Fibroblast of lung (primary cell): ENCODE results near the gene CABLES1. TPM values are rescaled to one million over a fixed set of nuclear protein-coding genes. Genes with fewer than 3 reads are reported as not detected.

Experiments used
- DNase-seq, 2 donors: peaks; one replicate each; pipeline versions ENCODE4 v3.0.0 to v3.0.0-alpha.2; 2010; ENCODE audit warnings: low read depth in 2 of 2
- H2AFZ ChIP-seq: 2 replicates; pipeline ENCODE4 v1.5.1; 2012; ENCODE audit warnings: low read length, control low read depth, inconsistent platforms
- H3K27ac ChIP-seq: 2 replicates; pipeline ENCODE4 v1.5.1; 2011; ENCODE audit warnings: low read length, control low read depth; ENCODE audit not compliant: insufficient read depth
- H3K27me3 ChIP-seq: 2 replicates; pipeline ENCODE4 v1.5.1; 2011; ENCODE audit warnings: mild to moderate bottlenecking, low read length; ENCODE audit not compliant: control insufficient read depth, insufficient read depth
- H3K36me3 ChIP-seq: 2 replicates; pipeline ENCODE4 v1.5.1; 2011; ENCODE audit warnings: low read length; ENCODE audit not compliant: control insufficient read depth, insufficient read depth
- H3K4me1 ChIP-seq: 2 replicates; pipeline ENCODE4 v1.5.1; 2011; ENCODE audit warnings: low read length; ENCODE audit not compliant: control insufficient read depth, insufficient read depth; ENCODE audit errors: extremely low read depth
- H3K4me2 ChIP-seq: 2 replicates; pipeline ENCODE4 v1.5.1; 2011; ENCODE audit warnings: low read length, control low read depth; ENCODE audit not compliant: insufficient read depth; ENCODE audit errors: extremely low read depth
- H3K4me3 ChIP-seq, 4 experiments: fragments of 200-600 bp in 1 of 4; sonication (generic) in 1 of 4; replicated peaks in 1 of 4; 2 replicates each; pipeline ENCODE4 v1.5.1; 2011 to 2016; ENCODE audit warnings: low read length in 4 of 4, low read depth in 3 of 4, mild to moderate bottlenecking in 3 of 4, control low read depth in 2 of 4, inconsistent platforms in 1 of 4, mixed read lengths in 1 of 4; ENCODE audit not compliant: insufficient read depth in 1 of 4; ENCODE audit errors: control extremely low read depth in 1 of 4
- H3K79me2 ChIP-seq: 2 replicates; pipeline ENCODE4 v1.5.1; 2012; ENCODE audit warnings: mild to moderate bottlenecking, low read length, inconsistent platforms; ENCODE audit not compliant: control insufficient read depth, insufficient read depth
- H3K9ac ChIP-seq: 2 replicates; pipeline ENCODE4 v1.5.1; 2011; ENCODE audit warnings: mild to moderate bottlenecking, low read length, control low read depth; ENCODE audit not compliant: insufficient read depth
- H3K9me3 ChIP-seq: 2 replicates; pipeline ENCODE4 v1.5.1; 2012; ENCODE audit warnings: low read depth, low read length; ENCODE audit not compliant: control insufficient read depth, insufficient read depth
- H4K20me1 ChIP-seq: 2 replicates; pipeline ENCODE4 v1.5.1; 2011; ENCODE audit warnings: low read length; ENCODE audit not compliant: control insufficient read depth, insufficient read depth; ENCODE audit errors: extremely low read depth
- CTCF ChIP-seq, 2 donors: IDR thresholded peaks in 1 of 2; conservative IDR thresholded peaks in 1 of 2; 1 replicate in 1 of 2; 2 replicates in 1 of 2; pipeline ENCODE4 v1.5.1; 2011 to 2012; ENCODE audit warnings: low read length in 2 of 2, control low read depth in 1 of 2, inconsistent platforms in 1 of 2, low read depth in 1 of 2, mild to moderate bottlenecking in 1 of 2
- EZH2 ChIP-seq: IDR thresholded peaks from 2 replicates; pipeline ENCODE4 v1.5.1; 2012; ENCODE audit warnings: low read length, control low read depth, mild to moderate bottlenecking; ENCODE audit errors: missing control alignments
- polyA plus RNA-seq, 2 donors: library from polyadenylated mRNA; depleted of rRNA in 1 of 2; stranded (reverse) in 1 of 2; unstranded in 1 of 2; fragments of >200 nt; gene quantifications; 2 replicates each; pipeline ENCODE4 v1.2.1, GENCODE V29; 2011 to 2012; ENCODE audit warnings: missing spikeins in 1 of 2
- total RNA-seq: library from RNA; depleted of rRNA; stranded (reverse); fragments of >200 nt; gene quantifications from 2 replicates; pipeline ENCODE4 v1.2.1, GENCODE V29; 2014

The CABLES1 gene
- total and polyA plus RNA-seq, 2 donors (not counting 1 experiment from before 2014, with no cell fraction given): 5.1 to 11.4 TPM

- no peaks in the 10 kb centered on the region for H3K4me1 ChIP-seq
- TF ChIP-seq EZH2 (no peak), CTCF (conservative IDR thresholded peaks at IDR 0.05 in 1 of 2, IDR thresholded peaks at IDR 0.05 in 1 of 2; ENCODE audit: low read depth in 1 of 2, low read length in 2 of 2) (no peak)
- no peak overlapping the region for H3K4me2 ChIP-seq
- H3K27ac ChIP-seq: no peak overlapping the region
- H2AFZ ChIP-seq: no peak overlapping the region
- no peaks in the 10 kb centered on the region for H3K36me3 ChIP-seq
- no peaks in the 10 kb centered on the region for H4K20me1 ChIP-seq
- no peaks in the 10 kb centered on the region for H3K9me3 ChIP-seq
- H3K4me3 ChIP-seq: no peak overlapping the region
- no peaks in the 10 kb centered on the region for H3K79me2 ChIP-seq
- no peak overlapping the region for H3K9ac ChIP-seq
- no peaks in the 10 kb centered on the region for H3K27me3 ChIP-seq
- DNase-seq: no peak
These were observed 110.2 kb downstream of the CABLES1 start for GRCh38 chr18:23245461-23245860.

- no peak overlapping the region for H3K27ac ChIP-seq
- no peak overlapping the region for H3K4me3 ChIP-seq
- H3K36me3 ChIP-seq: no peaks in the 10 kb centered on the region
- H3K9ac ChIP-seq: no peak overlapping the region
- H3K4me2 ChIP-seq: no peak overlapping the region
- H3K79me2 ChIP-seq: no peaks in the 10 kb centered on the region
- no peak for DNase-seq
- H3K27me3 ChIP-seq: no peaks in the 10 kb centered on the region
- no peaks in the 10 kb centered on the region for H3K4me1 ChIP-seq
- TF ChIP-seq CTCF (conservative IDR thresholded peaks at IDR 0.05 in 1 of 2, IDR thresholded peaks at IDR 0.05 in 1 of 2; ENCODE audit: low read depth in 1 of 2, low read length in 2 of 2): no peak
- TF ChIP-seq EZH2: no peak
- no peaks in the 10 kb centered on the region for H4K20me1 ChIP-seq
- no peaks in the 10 kb centered on the region for H3K9me3 ChIP-seq
- no peak overlapping the region for H2AFZ ChIP-seq
These were observed 112.0 kb downstream of the CABLES1 start for GRCh38 chr18:23247331-23247730.

- Histone ChIP-seq H3K4me3 (no peak overlapping the region), H3K27me3 (no peaks in the 10 kb centered on the region), H3K79me2 (no peaks in the 10 kb centered on the region), H4K20me1 (no peaks in the 10 kb centered on the region), H3K9me3 (no peaks in the 10 kb centered on the region), H3K36me3 (no peaks in the 10 kb centered on the region), H3K4me1 (no peaks in the 10 kb centered on the region), H2AFZ (no peak overlapping the region), H3K9ac (no peak overlapping the region), H3K4me2 (no peak overlapping the region), H3K27ac (no peak overlapping the region)
- no peak for DNase-seq
- no peak for TF ChIP-seq EZH2
- no peak for TF ChIP-seq CTCF (conservative IDR thresholded peaks at IDR 0.05 in 1 of 2, IDR thresholded peaks at IDR 0.05 in 1 of 2; ENCODE audit: low read depth in 1 of 2, low read length in 2 of 2)
These were observed 112.6 kb downstream of the CABLES1 start for GRCh38 chr18:23247896-23248295.
